Lung microvascular endothelial cell (primary cell): ENCODE measurements around the gene SCYGR7. TPM values are rescaled to one million over a fixed set of nuclear protein-coding genes. Genes with fewer than 3 reads are reported as not detected.
A peak's percentile ranks its signal among the peaks of the same experiment; 100 is the strongest.
"Not testable (repeated sequence)": the region's sequence is repeated elsewhere in the genome, so short reads cannot be mapped to it uniquely, and the experiment has no call there.

Source experiments
- DNase-seq, 2 donors: peaks; one replicate each; pipeline versions ENCODE4 v3.0.0 to v3.0.0-alpha.2; 2010; ENCODE audit warnings: low read depth in 2 of 2
- total RNA-seq: library from RNA; depleted of rRNA; stranded (reverse); fragments of >200 nt; gene quantifications from 2 replicates; pipeline ENCODE4 v1.2.1, GENCODE V29; 2014

Gene SCYGR7, protein sequence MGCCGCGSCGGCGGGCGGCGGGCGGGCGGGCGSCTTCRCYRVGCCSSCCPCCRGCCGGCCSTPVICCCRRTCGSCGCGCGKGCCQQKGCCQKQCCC
- not detected in 2 replicates for total RNA-seq

- no peak for DNase-seq
Observed at GRCh38 chr2:227728035-227728434, at the start of gene SCYGR7. SCYGR7 (plus strand) TSS chr2:227728335; CDS start chr2:227728335, 0 bp downstream.

GRCh38 chr2:227684258-227684657, 43.9 kb upstream of the SCYGR7 start:
- DNase-seq = no peak

DNA sequence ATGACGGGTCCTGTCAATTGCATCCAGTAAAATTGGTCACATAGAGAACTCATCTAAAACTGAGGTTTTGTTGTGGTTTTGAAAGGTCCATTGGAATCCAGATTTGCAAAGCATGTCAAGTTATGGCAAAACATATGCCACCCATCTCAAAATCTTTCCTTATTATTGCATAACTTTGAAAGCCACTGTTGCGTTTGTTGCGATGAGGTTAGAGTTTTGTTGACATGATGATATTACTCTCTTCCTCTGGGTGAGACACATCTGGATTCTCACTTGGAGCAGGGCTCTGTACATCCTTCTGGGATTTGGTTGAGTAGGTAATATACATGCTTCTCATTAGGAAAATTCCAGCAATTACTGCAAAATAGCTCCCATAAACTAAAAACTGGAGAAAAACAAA, 40.9 kb upstream of the SCYGR7 start:
- no peak for DNase-seq

GRCh38 chr2:227696990-227697679, 31.0 kb upstream of the SCYGR7 start:
- no peak for DNase-seq

DNA sequence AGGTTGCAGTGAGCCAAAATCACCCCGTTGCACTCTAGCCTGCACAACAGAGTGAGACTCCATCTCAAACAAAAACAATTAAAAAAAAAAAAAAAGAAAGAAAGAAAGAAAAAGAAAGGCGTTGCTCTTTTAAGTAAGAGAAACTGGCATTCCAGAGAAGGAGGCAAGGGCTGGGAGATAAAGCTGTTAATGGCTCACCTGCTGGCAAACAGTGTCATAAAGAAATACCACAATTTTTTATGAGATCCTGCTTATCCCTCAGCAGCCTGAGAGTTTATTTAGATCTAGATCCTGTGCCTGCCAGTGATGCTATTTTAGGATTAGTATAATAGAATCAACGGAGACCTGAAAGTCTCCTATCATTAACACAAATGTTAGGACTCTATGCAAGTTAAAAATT, 26.6 kb upstream of the SCYGR7 start:
- no peak for DNase-seq

GRCh38 chr2:227703280-227703732, 24.8 kb upstream of the SCYGR7 start:
- DNase-seq = no peak

DNA sequence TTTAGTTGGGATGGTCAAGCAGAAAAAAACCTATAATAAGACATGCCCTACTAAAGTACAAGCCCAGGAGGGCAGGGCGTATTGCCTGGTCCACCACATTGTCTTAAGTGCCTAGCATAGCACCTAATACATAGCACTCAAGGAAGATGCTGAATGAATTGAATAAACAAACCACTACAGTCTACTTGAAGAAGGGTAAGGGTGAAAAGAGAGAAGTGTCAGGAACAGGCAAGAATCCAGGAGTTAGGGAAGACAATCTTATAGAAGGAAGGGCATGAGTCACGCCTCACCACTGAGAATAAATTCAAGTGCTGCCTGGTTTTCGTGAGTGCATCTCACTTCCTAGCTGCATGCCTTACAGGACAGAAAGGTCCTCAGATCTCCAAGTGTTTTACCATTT, 24.2 kb upstream of the SCYGR7 start:
- no peak for DNase-seq

- no peak for DNase-seq
Observed at GRCh38 chr2:227706859-227707258, 21.3 kb upstream of the SCYGR7 start.

- DNase-seq = no peak
Observed at GRCh38 chr2:227707390-227707789, 20.7 kb upstream of the SCYGR7 start.

- DNase-seq = no peak
Observed at GRCh38 chr2:227710986-227711385, 17.1 kb upstream of the SCYGR7 start.

DNA sequence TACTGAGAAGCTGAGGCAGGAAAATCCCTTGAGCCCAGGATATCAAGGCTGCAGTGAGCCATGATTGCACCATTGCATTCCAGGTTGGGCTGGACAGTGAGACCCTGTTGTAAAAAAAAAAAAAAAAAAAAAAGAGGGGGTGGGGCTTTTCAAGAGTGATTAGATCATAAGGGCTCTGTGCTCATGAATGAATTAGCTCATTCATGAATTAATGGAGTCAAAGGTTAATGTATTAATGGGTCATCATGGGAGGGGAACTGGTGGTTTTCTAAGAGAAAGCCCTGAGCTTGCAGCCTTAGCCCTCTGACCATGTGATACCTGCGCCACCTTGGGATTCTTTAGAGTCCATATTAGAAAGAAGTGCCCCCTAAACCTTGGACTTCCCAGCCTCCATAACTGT, 14.8 kb upstream of the SCYGR7 start:
- DNase-seq = no peak

GRCh38 chr2:227716501-227716900, 11.6 kb upstream of the SCYGR7 start:
- no peak for DNase-seq

DNA sequence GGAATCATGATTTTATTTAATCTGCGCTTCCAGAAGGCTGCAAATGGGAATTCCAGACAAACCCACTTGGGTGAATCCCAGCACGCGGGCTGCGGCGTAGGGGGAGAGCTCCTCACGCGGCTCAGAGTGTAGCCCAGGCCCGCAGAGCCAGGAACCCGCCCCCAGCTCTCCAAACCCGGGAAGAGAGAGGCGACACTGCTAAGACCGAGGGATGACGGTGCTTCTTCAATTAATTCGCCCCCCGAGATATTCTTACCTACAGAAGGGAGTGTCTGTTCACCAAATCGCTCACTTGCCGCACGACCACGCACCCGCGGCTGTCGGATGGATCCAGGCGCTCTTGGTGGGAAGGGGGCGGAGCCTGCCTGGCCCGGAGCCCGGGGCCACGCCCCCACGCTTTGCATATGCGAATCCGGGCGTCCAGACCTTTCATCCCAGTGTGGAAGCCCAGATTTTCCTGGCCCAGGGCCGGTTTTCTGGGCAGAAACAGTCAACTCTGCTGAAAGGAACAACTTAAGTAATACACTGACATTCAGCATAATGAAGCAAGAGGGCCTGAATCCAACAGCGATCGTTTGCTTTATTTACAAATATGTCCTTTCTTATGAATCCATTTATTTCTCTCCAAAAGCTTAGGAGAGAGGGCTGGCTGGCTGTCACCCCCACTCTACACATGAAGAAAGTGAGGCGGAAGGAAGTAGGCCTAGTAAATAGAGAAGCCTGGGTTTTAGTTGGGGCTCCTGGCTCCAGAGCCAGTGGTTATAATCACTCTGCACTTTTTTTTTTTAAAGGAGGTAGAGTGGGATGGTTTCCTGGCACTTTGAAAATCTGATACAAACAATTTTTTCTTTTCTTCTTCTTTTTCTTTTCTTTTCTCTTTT, 10.2 kb upstream of the SCYGR7 start, which contains the start of gene SLC19A3:
Gene SLC19A3 (minus strand): TSS at position 342 of the 881 bp plus-strand sequence. CDS start 15,710 bp downstream, outside the sequence.
- DNase-seq = peak; percentile 73 to 80

DNA sequence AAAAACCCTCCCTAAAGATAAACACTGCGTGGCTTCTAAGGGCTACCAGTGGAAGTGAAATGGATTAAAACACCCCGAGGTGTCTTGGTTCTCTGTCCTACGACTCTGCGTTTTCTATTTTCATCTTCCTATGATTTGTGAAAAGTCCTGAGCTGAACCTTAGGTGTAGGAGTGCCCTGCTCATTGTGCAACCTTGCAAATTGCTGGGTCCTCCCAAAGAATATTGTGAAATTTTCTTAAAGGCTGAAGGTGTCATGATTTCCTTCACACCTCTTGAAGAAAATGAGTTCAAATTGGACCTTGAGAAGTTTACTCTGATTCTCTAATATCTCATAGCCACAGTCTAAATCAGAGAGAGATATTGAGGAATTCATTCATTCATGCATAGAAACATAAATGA, 8.5 kb upstream of the SCYGR7 start:
- DNase-seq = no peak

GRCh38 chr2:227720680-227721079, 7.5 kb upstream of the SCYGR7 start:
- no peak for DNase-seq

DNA sequence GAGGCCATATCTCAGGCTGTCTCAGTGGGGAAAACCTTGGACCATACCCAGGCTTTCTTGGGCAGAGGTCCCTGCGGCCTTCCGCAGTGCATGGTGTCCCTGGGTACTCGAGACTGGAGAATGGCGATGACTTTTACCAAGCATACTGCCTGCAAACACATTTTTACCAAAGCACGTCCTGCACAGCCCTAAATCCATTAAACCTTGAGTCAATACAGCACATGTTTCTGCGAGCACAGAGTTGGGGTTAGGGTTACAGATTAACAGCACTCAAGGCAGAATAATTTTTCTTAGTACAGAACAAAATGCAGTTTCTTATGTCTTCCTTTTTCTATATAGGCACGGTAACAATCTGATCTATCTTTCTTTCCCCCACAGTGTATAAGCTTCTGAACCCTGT, 5.3 kb upstream of the SCYGR7 start:
- not testable (repeated sequence) for DNase-seq

- DNase-seq = no peak
Observed at GRCh38 chr2:227724394-227725039, 3.6 kb upstream of the SCYGR7 start, which contains the start of gene SCYGR6. SCYGR6 (minus strand) TSS chr2:227724757; CDS start chr2:227724757, 0 bp downstream.

DNA sequence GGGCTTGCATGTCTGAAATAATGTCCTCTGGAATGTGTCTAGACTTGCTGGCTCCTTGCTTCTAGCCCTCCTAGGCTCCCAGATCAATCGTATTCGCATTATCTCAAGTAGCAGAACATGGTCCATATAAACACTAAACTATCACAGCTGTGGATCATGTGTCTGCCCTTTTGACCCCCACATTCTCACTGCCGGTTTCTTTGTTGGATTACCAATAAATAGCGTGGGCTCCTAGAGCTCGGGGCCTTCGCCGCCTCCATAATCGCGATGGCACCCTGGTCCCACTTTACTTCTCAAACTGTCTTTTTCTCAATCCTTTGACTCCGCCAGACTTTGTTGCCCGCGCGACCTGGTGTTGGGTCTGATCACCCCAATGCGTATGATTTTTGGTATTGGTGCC, 11.2 kb downstream of the SCYGR7 start:
- no peak for DNase-seq

GRCh38 chr2:227740705-227741104, 12.6 kb downstream of the SCYGR7 start:
- peak; percentile 10 to 25 for DNase-seq

- no peak for DNase-seq
Observed at GRCh38 chr2:227745594-227745993, 17.5 kb downstream of the SCYGR7 start, which contains the start of gene SCYGR8. SCYGR8 (plus strand) TSS chr2:227745894; CDS start chr2:227745894, 0 bp downstream.

- DNase-seq = peak in 1 of 2 donors; percentile 11
Observed at GRCh38 chr2:227748079-227748478, 19.9 kb downstream of the SCYGR7 start.
